ENCODE measurements around the gene CSPG4.

- TF ChIP-seq CTCF (IDR thresholded peaks at IDR 0.05) (no peak), EZH2 (IDR thresholded peaks at IDR 0.05; ENCODE audit: borderline replicate concordance, insufficient read depth, low read depth, low read length, poor library complexity, severe bottlenecking) (no peak)
These were observed 39.0 kb downstream of the CSPG4 start for GRCh38 chr15:75673426-75674235.
